Ishikawa (cell line): ENCODE data around the gene TLR5.

Source experiments
- CEBPB ChIP-seq: IDR thresholded peaks from 2 replicates; pipeline ENCODE4 v1.6.1; 2012
- CREB1 ChIP-seq: IDR thresholded peaks from 2 replicates; pipeline ENCODE4 v1.6.1; 2012; ENCODE audit warnings: low read depth
- EGR1 ChIP-seq: IDR thresholded peaks from 2 replicates; pipeline ENCODE4 v1.6.1; 2012
- EP300 ChIP-seq: IDR thresholded peaks from 2 replicates; pipeline ENCODE4 v1.6.1; 2012; ENCODE audit warnings: borderline replicate concordance
- FOXM1 ChIP-seq: IDR thresholded peaks from 2 replicates; pipeline ENCODE4 v1.6.1; 2012; ENCODE audit warnings: low read depth, borderline replicate concordance
- NFIC ChIP-seq: IDR thresholded peaks from 2 replicates; pipeline ENCODE4 v1.6.1; 2012
- RAD21 ChIP-seq: IDR thresholded peaks from 2 replicates; pipeline ENCODE4 v1.6.1; 2012; ENCODE audit warnings: low read depth
- REST ChIP-seq: IDR thresholded peaks from 2 replicates; pipeline ENCODE4 v1.6.1; 2012; ENCODE audit warnings: low read depth, mild to moderate bottlenecking
- TAF1 ChIP-seq: IDR thresholded peaks from 2 replicates; pipeline ENCODE4 v1.6.1; 2012; ENCODE audit warnings: low read depth, mild to moderate bottlenecking
- TCF12 ChIP-seq: IDR thresholded peaks from 2 replicates; pipeline ENCODE4 v1.6.1; 2012; ENCODE audit warnings: low read depth
- TEAD4 ChIP-seq: IDR thresholded peaks from 2 replicates; pipeline ENCODE4 v1.6.1; 2012
- YY1 ChIP-seq: IDR thresholded peaks from 2 replicates; pipeline ENCODE4 v1.6.1; 2012; ENCODE audit warnings: low read depth
- ZBTB7A ChIP-seq: IDR thresholded peaks from 2 replicates; pipeline ENCODE4 v1.6.1; 2012; ENCODE audit warnings: low read depth
- TF ChIP-seq, protein P1 (sequence below): IDR thresholded peaks from 2 replicates; pipeline ENCODE4 v1.6.1; 2012
- TF ChIP-seq, protein P2 (sequence below): IDR thresholded peaks from 2 replicates; pipeline ENCODE4 v1.6.1; 2012

Gene TLR5

GRCh38 chr1:223083831-223084230, 59.2 kb downstream of the TLR5 start:
- TF ChIP-seq CREB1 (no peak), YY1 (no peak), TCF12 (no peak), NFIC (no peak), ZBTB7A (no peak), FOXM1 (no peak), EGR1 (no peak), RAD21 (no peak), EP300 (no peak), CEBPB (no peak), REST (no peak), TEAD4 (no peak), TAF1 (no peak)
- TF ChIP-seq, protein P1, sequence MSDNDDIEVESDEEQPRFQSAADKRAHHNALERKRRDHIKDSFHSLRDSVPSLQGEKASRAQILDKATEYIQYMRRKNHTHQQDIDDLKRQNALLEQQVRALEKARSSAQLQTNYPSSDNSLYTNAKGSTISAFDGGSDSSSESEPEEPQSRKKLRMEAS: no peak
- TF ChIP-seq, protein P2, sequence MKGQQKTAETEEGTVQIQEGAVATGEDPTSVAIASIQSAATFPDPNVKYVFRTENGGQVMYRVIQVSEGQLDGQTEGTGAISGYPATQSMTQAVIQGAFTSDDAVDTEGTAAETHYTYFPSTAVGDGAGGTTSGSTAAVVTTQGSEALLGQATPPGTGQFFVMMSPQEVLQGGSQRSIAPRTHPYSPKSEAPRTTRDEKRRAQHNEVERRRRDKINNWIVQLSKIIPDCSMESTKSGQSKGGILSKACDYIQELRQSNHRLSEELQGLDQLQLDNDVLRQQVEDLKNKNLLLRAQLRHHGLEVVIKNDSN: no peak

- TF ChIP-seq RAD21: no peak
- no peak for TF ChIP-seq EP300
- TF ChIP-seq, protein P1: no peak
- no peak for TF ChIP-seq FOXM1
- no peak for TF ChIP-seq CREB1
- TF ChIP-seq TAF1: no peak
- TF ChIP-seq TEAD4: no peak
- TF ChIP-seq REST: no peak
- no peak for TF ChIP-seq TCF12
- no peak for TF ChIP-seq EGR1
- TF ChIP-seq CEBPB: no peak
- TF ChIP-seq, protein P2: no peak
- TF ChIP-seq YY1: no peak
- no peak for TF ChIP-seq ZBTB7A
- TF ChIP-seq NFIC: no peak
Measured at GRCh38 chr1:223082914-223083313, 60.1 kb downstream of the TLR5 start.

DNA sequence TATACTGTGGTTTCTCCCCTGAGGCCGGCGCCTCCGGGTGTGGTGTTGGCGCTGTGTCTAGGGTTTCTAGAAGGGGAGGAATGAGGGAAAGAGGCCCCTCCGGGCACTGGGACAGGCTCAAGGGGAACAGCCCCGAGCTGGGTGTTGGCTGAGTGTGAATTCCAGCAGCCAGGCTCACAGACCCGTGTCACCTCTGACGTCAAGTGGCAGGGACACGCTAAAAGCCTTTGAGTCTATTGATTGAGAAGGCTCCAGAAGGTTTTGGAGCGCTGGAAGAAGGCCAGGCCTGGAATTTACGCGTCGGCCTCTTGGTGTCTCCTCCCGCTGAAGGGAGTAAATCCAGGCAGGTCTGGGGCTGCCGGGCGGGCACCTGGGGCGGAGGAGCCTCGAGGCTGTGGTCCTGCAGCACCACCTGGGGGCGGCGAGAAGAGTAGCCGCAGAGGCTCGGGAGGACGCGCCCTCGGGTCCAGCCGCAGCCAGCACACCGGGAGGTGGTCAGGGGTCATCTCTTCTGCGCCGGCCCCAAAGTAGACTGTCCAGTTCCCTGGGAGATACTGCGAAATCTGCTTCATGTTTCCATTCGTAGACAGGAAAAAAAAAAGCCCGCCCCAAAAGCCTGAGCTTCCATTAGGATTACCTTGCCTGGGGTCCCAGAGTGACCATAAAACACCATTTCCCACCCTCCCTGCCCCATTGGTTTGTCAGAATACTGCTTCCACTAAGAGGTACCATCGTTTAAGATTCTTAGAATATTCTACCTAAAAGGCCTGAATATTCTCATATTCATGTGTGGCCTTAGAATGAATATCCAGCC, 61.7 kb downstream of the TLR5 start:
- TF ChIP-seq, protein P1: peak; percentile 71; the same call in 1 of the 2 replicates
- TF ChIP-seq NFIC (peak; percentile 85), YY1 (no peak), ZBTB7A (no peak), TCF12 (peak; percentile 27), EGR1 (no peak), TEAD4 (peak; percentile 85), RAD21 (peak; percentile 97), CEBPB (no peak), TAF1 (no peak), FOXM1 (no peak), CREB1 (peak; percentile 55; the same call in 1 of the 2 replicates), EP300 (peak; percentile 20; the same call in 1 of the 2 replicates), REST (no peak)
- TF ChIP-seq, protein P2: no peak
